Midbrain (tissue), 1 donor: ENCODE results near the gene ZNF850.
A peak's percentile ranks its signal among the peaks of the same experiment; 100 is the strongest.

ENCODE experiments used
- DNase-seq: peaks from one replicate; lab custom pipeline; 2025; lab: John Stamatoyannopoulos, UW

ZNF850 gene

GRCh38 chr19:36688058-36688457, 84.5 kb downstream of the ZNF850 start:
- no peak for DNase-seq

- DNase-seq = peak; percentile 97
Observed at GRCh38 chr19:36687214-36688056, 85.2 kb downstream of the ZNF850 start, which contains the start of gene ZNF567. TSS of gene ZNF567 (plus strand) at chr19:36687612. CDS start at chr19:36694868, 7,256 bp downstream.

GRCh38 chr19:36686365-36687213, 86.0 kb downstream of the ZNF850 start:
- DNase-seq = no peak

- DNase-seq = no peak
Observed at GRCh38 chr19:36685835-36686234, 86.8 kb downstream of the ZNF850 start.

- DNase-seq = no peak
Observed at GRCh38 chr19:36679455-36679854, 93.2 kb downstream of the ZNF850 start.

- DNase-seq = no peak
Observed at GRCh38 chr19:36674201-36674600, 98.4 kb downstream of the ZNF850 start.

- DNase-seq = no peak
Observed at GRCh38 chr19:36672368-36672767, 100.2 kb downstream of the ZNF850 start.

GRCh38 chr19:36668646-36669045, 104.0 kb downstream of the ZNF850 start:
- no peak for DNase-seq

GRCh38 chr19:36665832-36666231, 106.8 kb downstream of the ZNF850 start:
- no peak for DNase-seq
